HCT116 (cell line): Measurements from ENCODE around the gene PEAK3.

ENCODE experiments used
- CEBPB ChIP-seq: IDR thresholded peaks from 2 replicates; pipeline ENCODE4 v1.6.1; 2012; ENCODE audit warnings: low read depth
- EZH2 ChIP-seq: fragments of 200-600 bp; sonication (generic); IDR thresholded peaks from 2 replicates; pipeline ENCODE4 v1.6.1; 2017; ENCODE audit warnings: antibody characterized with exemption, mixed run types
- EZH2phosphoT487 ChIP-seq: fragments of 200-600 bp; IDR thresholded peaks from 2 replicates; pipeline ENCODE4 v1.6.1; 2018; ENCODE audit warnings: antibody characterized with exemption, borderline replicate concordance
- JUND ChIP-seq: IDR thresholded peaks from 2 replicates; pipeline ENCODE4 v1.6.1; 2012
- MAX ChIP-seq: IDR thresholded peaks from 2 replicates; pipeline ENCODE4 v1.6.1; 2012
- POLR2A ChIP-seq: IDR thresholded peaks from 2 replicates; pipeline ENCODE4 v1.7.0; 2011; ENCODE audit warnings: borderline replicate concordance; ENCODE audit not compliant: insufficient read depth, insufficient read length; ENCODE audit errors: extremely low read depth
- POLR2AphosphoS5 ChIP-seq: IDR thresholded peaks from 2 replicates; pipeline ENCODE4 v1.6.1; 2011; ENCODE audit warnings: mild to moderate bottlenecking, low read depth, low read length, moderate library complexity
- RAD21 ChIP-seq: IDR thresholded peaks from 2 replicates; pipeline ENCODE4 v1.6.1; 2012; ENCODE audit warnings: low read depth, mild to moderate bottlenecking
- SP1 ChIP-seq: IDR thresholded peaks from 2 replicates; pipeline ENCODE4 v1.6.1; 2012; ENCODE audit warnings: low read depth
- TCF7L2 ChIP-seq: IDR thresholded peaks from 2 replicates; pipeline ENCODE4 v1.7.0; 2011; ENCODE audit warnings: borderline replicate concordance, inconsistent platforms; ENCODE audit not compliant: insufficient read depth, insufficient read length; ENCODE audit errors: extremely low read depth
- YY1 ChIP-seq: IDR thresholded peaks from 2 replicates; pipeline ENCODE4 v1.6.1; 2011; ENCODE audit warnings: low read length, low read depth, moderate library complexity, mild to moderate bottlenecking; ENCODE audit not compliant: insufficient replicate concordance; ENCODE audit errors: extremely low read depth
- ZBTB33 ChIP-seq: IDR thresholded peaks from 2 replicates; pipeline ENCODE4 v1.6.1; 2011; ENCODE audit warnings: mild to moderate bottlenecking, low read length, moderate library complexity; ENCODE audit not compliant: insufficient replicate concordance; ENCODE audit errors: extremely low read depth
- TF ChIP-seq, protein P1 (sequence below), 3 experiments: fragments of 200-600 bp in 1 of 3; sonication (generic) in 1 of 3; IDR thresholded peaks in 2 of 3; conservative IDR thresholded peaks in 1 of 3; 2 replicates each; pipeline ENCODE4 v1.5.1; 2012 to 2017; ENCODE audit warnings: low read depth in 2 of 3, low read length in 2 of 3, antibody characterized with exemption in 1 of 3, borderline replicate concordance in 1 of 3, control low read depth in 1 of 3, mild to moderate bottlenecking in 1 of 3, mixed read lengths in 1 of 3, mixed run types in 1 of 3, moderate library complexity in 1 of 3; ENCODE audit not compliant: insufficient read depth in 1 of 3
- TF ChIP-seq, protein P2 (sequence below): IDR thresholded peaks from 2 replicates; pipeline ENCODE4 v1.6.1; 2012

- TF ChIP-seq EZH2phosphoT487 (no peak), RAD21 (no peak), POLR2AphosphoS5 (no peak), CEBPB (no peak), EZH2 (no peak), POLR2A (no peak), SP1 (no peak), TCF7L2 (no peak), JUND (no peak), ZBTB33 (no peak), YY1 (no peak), MAX (no peak)
- TF ChIP-seq, protein P1, sequence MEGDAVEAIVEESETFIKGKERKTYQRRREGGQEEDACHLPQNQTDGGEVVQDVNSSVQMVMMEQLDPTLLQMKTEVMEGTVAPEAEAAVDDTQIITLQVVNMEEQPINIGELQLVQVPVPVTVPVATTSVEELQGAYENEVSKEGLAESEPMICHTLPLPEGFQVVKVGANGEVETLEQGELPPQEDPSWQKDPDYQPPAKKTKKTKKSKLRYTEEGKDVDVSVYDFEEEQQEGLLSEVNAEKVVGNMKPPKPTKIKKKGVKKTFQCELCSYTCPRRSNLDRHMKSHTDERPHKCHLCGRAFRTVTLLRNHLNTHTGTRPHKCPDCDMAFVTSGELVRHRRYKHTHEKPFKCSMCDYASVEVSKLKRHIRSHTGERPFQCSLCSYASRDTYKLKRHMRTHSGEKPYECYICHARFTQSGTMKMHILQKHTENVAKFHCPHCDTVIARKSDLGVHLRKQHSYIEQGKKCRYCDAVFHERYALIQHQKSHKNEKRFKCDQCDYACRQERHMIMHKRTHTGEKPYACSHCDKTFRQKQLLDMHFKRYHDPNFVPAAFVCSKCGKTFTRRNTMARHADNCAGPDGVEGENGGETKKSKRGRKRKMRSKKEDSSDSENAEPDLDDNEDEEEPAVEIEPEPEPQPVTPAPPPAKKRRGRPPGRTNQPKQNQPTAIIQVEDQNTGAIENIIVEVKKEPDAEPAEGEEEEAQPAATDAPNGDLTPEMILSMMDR (IDR thresholded peaks at IDR 0.05 in 2 of 3, conservative IDR thresholded peaks at IDR 0.05 in 1 of 3; ENCODE audit: borderline replicate concordance in 1 of 3, insufficient read depth in 1 of 3, low read depth in 2 of 3, low read length in 2 of 3), result no peak
- TF ChIP-seq, protein P2, sequence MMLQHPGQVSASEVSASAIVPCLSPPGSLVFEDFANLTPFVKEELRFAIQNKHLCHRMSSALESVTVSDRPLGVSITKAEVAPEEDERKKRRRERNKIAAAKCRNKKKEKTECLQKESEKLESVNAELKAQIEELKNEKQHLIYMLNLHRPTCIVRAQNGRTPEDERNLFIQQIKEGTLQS, result no peak
Measured at GRCh38 chr19:2247433-2248101, 34.4 kb downstream of the PEAK3 start.
